Thyroid gland (tissue), 4 donors: ENCODE data around the gene SNX13. TPM values are rescaled to one million over a fixed set of nuclear protein-coding genes. Genes with fewer than 3 reads are reported as not detected.

Experiments used
- DNase-seq, 2 donors: peaks; one replicate each; pipeline ENCODE4 v3.0.0-alpha.2; 2019
- H3K27ac ChIP-seq, 3 donors: fragments of 200-600 bp; sonication (generic); 1 replicate in 2 of 3; 2 replicates in 1 of 3; pipeline ENCODE4 v1.5.1; 2016 to 2019; ENCODE audit warnings: mild to moderate bottlenecking in 1 of 3, moderate library complexity in 1 of 3
- H3K27me3 ChIP-seq: fragments of 200-600 bp; sonication (generic); one replicate; pipeline ENCODE4 v1.5.1; 2019
- H3K36me3 ChIP-seq, 2 donors: fragments of 200-600 bp; sonication (generic); one replicate each; pipeline ENCODE4 v1.5.1; 2016 to 2019
- H3K4me1 ChIP-seq, 2 donors: fragments of 200-600 bp; sonication (generic); one replicate each; pipeline ENCODE4 v1.5.1; 2017 to 2019
- H3K4me3 ChIP-seq, 3 donors: fragments of 200-600 bp; sonication (generic); replicated peaks in 1 of 3; 1 replicate in 2 of 3; 2 replicates in 1 of 3; pipeline ENCODE4 v1.5.1; 2016; ENCODE audit warnings: mild to moderate bottlenecking in 1 of 3
- H3K9me3 ChIP-seq: fragments of 200-600 bp; sonication (generic); one replicate; pipeline ENCODE4 v1.5.1; 2017
- CTCF ChIP-seq, 6 experiments: fragments of 200-600 bp in 3 of 6; fragments of 450-650 bp in 3 of 6; sonication (generic) in 3 of 6; IDR thresholded peaks; one replicate each; pipeline ENCODE4 v1.5.1; 2016 to 2019; ENCODE audit warnings: antibody characterized with exemption in 6 of 6, mild to moderate bottlenecking in 2 of 6, inconsistent platforms in 1 of 6, moderate library complexity in 1 of 6
- POLR2A ChIP-seq, 2 donors: fragments of 450-650 bp; IDR thresholded peaks; one replicate each; pipeline ENCODE4 v1.6.1; 2017; ENCODE audit warnings: antibody characterized with exemption in 2 of 2, mild to moderate bottlenecking in 2 of 2, moderate library complexity in 1 of 2
- WGBS, 2 donors: methylation state at CpG; one replicate each; pipeline ENCODE4 v1.1.5; 2017; 5-methylcytosine and 5-hydroxymethylcytosine counted together
- intact Hi-C: fragments of 100-400 bp; cut with DNase I; formaldehyde crosslinking; loops from one replicate; pipeline ENCODE4 v1.15.1; 2023
- total RNA-seq, 4 donors: library from RNA; depleted of rRNA; stranded (reverse); fragments of >200 nt; gene quantifications; one replicate each; pipeline ENCODE4 v1.2.3, GENCODE V29; 2016

SNX13 gene
- total RNA-seq, 4 donors from 2014 or later, result 102 to 242 (median 141) TPM

- Histone ChIP-seq H3K36me3 (peaks cover 0 to 7% of the 10 kb centered on the region in 2 donors), H3K4me1 (no peaks in the 10 kb centered on the region), H3K27ac (no peak overlapping the region), H3K4me3 (no peak overlapping the region), H3K9me3 (no peaks in the 10 kb centered on the region), H3K27me3 (no peaks in the 10 kb centered on the region)
- 93 to 97% methylated on average over 4 of the region's 4 CpGs for WGBS, 2 donors
- DNase-seq, result no peak
- intact Hi-C loops, result no loop called here
- TF ChIP-seq CTCF (IDR thresholded peaks at IDR 0.05) (no peak), POLR2A (IDR thresholded peaks at IDR 0.05) (no peak)
Observed at GRCh38 chr7:17845197-17845547, 95.1 kb downstream of the SNX13 start.

GRCh38 chr7:17844514-17845196 lies 95.6 kb downstream of the SNX13 start:
- no peak for DNase-seq
- TF ChIP-seq CTCF (IDR thresholded peaks at IDR 0.05), result no peak
- no peak for TF ChIP-seq POLR2A (IDR thresholded peaks at IDR 0.05)
- no peaks in the 10 kb centered on the region for H3K9me3 ChIP-seq
- no peak overlapping the region for H3K4me3 ChIP-seq
- intact Hi-C loops, result no loop called here
- 76 to 82% methylated on average over 3 of the region's 3 CpGs for WGBS, 2 donors
- no peaks in the 10 kb centered on the region for H3K4me1 ChIP-seq
- H3K27ac ChIP-seq, result no peak overlapping the region
- H3K36me3 ChIP-seq, result peaks cover 0 to 8% of the 10 kb centered on the region in 2 donors
- no peaks in the 10 kb centered on the region for H3K27me3 ChIP-seq

DNA sequence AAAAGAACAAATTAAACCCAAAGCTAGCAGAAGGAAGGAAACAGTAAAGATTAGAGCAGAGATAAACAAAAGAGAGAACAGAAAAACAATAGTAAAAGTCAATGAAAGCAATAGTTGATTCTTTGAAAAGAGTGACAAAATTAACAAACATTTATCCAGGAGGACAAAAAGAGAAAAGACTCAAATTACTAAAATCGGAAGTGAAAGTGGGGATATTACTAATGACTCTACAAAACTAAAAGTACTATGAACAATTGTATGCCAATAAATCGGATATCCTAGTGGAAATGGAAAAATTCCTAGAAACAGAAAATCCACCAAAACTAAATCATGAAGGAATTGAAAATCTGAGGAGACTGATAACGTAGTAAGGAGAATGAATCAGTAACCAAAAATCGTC lies 96.3 kb downstream of the SNX13 start:
- 70% methylated on average over 4 of the region's 4 CpGs for WGBS, 2 donors
- Histone ChIP-seq H3K27ac (no peak overlapping the region), H3K36me3 (peaks cover 3 to 13% of the 10 kb centered on the region in 2 donors), H3K4me3 (no peak overlapping the region), H3K9me3 (no peaks in the 10 kb centered on the region), H3K27me3 (no peaks in the 10 kb centered on the region), H3K4me1 (no peaks in the 10 kb centered on the region)
- no peak for TF ChIP-seq POLR2A (IDR thresholded peaks at IDR 0.05)
- no peak for TF ChIP-seq CTCF (IDR thresholded peaks at IDR 0.05)
- intact Hi-C loops, result no loop called here
- DNase-seq, result no peak

DNA sequence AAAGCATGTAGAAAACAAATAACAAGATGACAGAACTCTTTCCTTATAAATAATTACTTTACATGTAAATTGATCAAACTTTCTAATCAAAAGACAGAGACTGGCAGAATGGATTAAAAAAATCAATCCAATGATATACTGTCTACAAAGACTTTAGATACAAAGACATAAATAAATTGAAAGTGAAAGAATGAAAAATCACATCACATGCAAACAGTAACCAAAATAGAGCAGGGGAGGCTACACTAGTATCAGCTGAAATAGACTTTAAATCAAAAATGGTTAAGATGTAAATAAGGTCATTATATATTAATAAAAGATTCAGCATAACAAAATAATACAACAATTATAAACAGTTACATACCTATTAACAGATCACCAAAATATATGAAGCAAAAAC lies 97.3 kb downstream of the SNX13 start:
- intact Hi-C loops, result no loop called here
- no peaks in the 10 kb centered on the region for H3K4me1 ChIP-seq
- TF ChIP-seq POLR2A (IDR thresholded peaks at IDR 0.05) (no peak), CTCF (IDR thresholded peaks at IDR 0.05) (no peak)
- H3K9me3 ChIP-seq, result no peaks in the 10 kb centered on the region
- H3K4me3 ChIP-seq, result no peak overlapping the region
- peaks cover 3 to 7% of the 10 kb centered on the region in 2 donors for H3K36me3 ChIP-seq
- no peak overlapping the region for H3K27ac ChIP-seq
- H3K27me3 ChIP-seq, result no peaks in the 10 kb centered on the region
- no peak for DNase-seq

- intact Hi-C loops, result no loop called here
- Histone ChIP-seq H3K4me3 (no peak overlapping the region), H3K27ac (no peak overlapping the region), H3K27me3 (no peaks in the 10 kb centered on the region), H3K4me1 (peaks cover 7 to 10% of the 10 kb centered on the region in 2 donors), H3K36me3 (no peaks in the 10 kb centered on the region), H3K9me3 (no peaks in the 10 kb centered on the region)
- TF ChIP-seq CTCF (IDR thresholded peaks at IDR 0.05) (no peak), POLR2A (IDR thresholded peaks at IDR 0.05) (no peak)
- DNase-seq, result no peak
Observed at GRCh38 chr7:17832820-17833355, 107.4 kb downstream of the SNX13 start.
